ENCODE measurements around the gene TBX19.
A peak's percentile ranks its signal among the peaks of the same experiment; 100 is the strongest.

Gene TBX19

GRCh38 chr1:168341483-168341975 lies 60.9 kb downstream of the TBX19 start:
- no peaks in the 10 kb centered on the region for H3K36me3 ChIP-seq (ENCODE audit: control insufficient read depth, low read length)
- no peaks in the 10 kb centered on the region for H3F3A ChIP-seq (ENCODE audit: control insufficient read depth, insufficient read depth)
- no peaks in the 10 kb centered on the region for H3K9me2 ChIP-seq (replicated peaks; ENCODE audit: control insufficient read depth, low read length)
- no peaks in the 10 kb centered on the region for H3K79me2 ChIP-seq (ENCODE audit: control insufficient read depth, low read length)
- no peak overlapping the region for H3K4me3 ChIP-seq (ENCODE audit: low read length)
- H3K4me1 ChIP-seq (ENCODE audit: control insufficient read depth, low read length) = no peaks in the 10 kb centered on the region
- H3K4me2 ChIP-seq (ENCODE audit: low read length) = no peak overlapping the region
- peaks cover 12% of the 10 kb centered on the region for H3K27me3 ChIP-seq (ENCODE audit: control insufficient read depth, low read length)
- no peaks in the 10 kb centered on the region for H3K9me3 ChIP-seq (ENCODE audit: control insufficient read depth, insufficient read depth, low read length)
- no peak overlapping the region for H3K27ac ChIP-seq (ENCODE audit: low read depth, low read length)
- H4K20me1 ChIP-seq (ENCODE audit: control insufficient read depth, insufficient read depth, low read depth, low read length) = no peaks in the 10 kb centered on the region
- TF ChIP-seq CTCF (IDR thresholded peaks at IDR 0.05; ENCODE audit: low read depth, low read length, poor library complexity, severe bottlenecking) (no peak), EZH2phosphoT487 (IDR thresholded peaks at IDR 0.05; ENCODE audit: borderline replicate concordance, low read length) (no peak)

GRCh38 chr1:168342572-168343280 lies 62.0 kb downstream of the TBX19 start:
- Histone ChIP-seq H3K36me3 (ENCODE audit: control insufficient read depth, low read length) (no peaks in the 10 kb centered on the region), H4K20me1 (ENCODE audit: control insufficient read depth, insufficient read depth, low read depth, low read length) (no peaks in the 10 kb centered on the region), H3F3A (ENCODE audit: control insufficient read depth, insufficient read depth) (no peaks in the 10 kb centered on the region), H3K9me3 (ENCODE audit: control insufficient read depth, insufficient read depth, low read length) (no peaks in the 10 kb centered on the region), H3K79me2 (ENCODE audit: control insufficient read depth, low read length) (no peaks in the 10 kb centered on the region), H3K27ac (ENCODE audit: low read depth, low read length) (no peak overlapping the region), H3K4me2 (ENCODE audit: low read length) (no peak overlapping the region), H3K4me1 (ENCODE audit: control insufficient read depth, low read length) (no peaks in the 10 kb centered on the region), H3K9me2 (replicated peaks; ENCODE audit: control insufficient read depth, low read length) (no peaks in the 10 kb centered on the region), H3K4me3 (ENCODE audit: low read length) (no peak overlapping the region), H3K27me3 (ENCODE audit: control insufficient read depth, low read length) (peaks cover 12% of the 10 kb centered on the region)
- no peak for TF ChIP-seq EZH2phosphoT487 (IDR thresholded peaks at IDR 0.05; ENCODE audit: borderline replicate concordance, low read length)
- TF ChIP-seq CTCF (IDR thresholded peaks at IDR 0.05; ENCODE audit: low read depth, low read length, poor library complexity, severe bottlenecking) = peak; percentile 56

GRCh38 chr1:168343566-168343965 lies 62.9 kb downstream of the TBX19 start:
- H3F3A ChIP-seq (ENCODE audit: control insufficient read depth, insufficient read depth) = no peaks in the 10 kb centered on the region
- no peaks in the 10 kb centered on the region for H4K20me1 ChIP-seq (ENCODE audit: control insufficient read depth, insufficient read depth, low read depth, low read length)
- H3K9me3 ChIP-seq (ENCODE audit: control insufficient read depth, insufficient read depth, low read length) = no peaks in the 10 kb centered on the region
- H3K4me1 ChIP-seq (ENCODE audit: control insufficient read depth, low read length) = no peaks in the 10 kb centered on the region
- H3K4me2 ChIP-seq (ENCODE audit: low read length) = no peak overlapping the region
- no peaks in the 10 kb centered on the region for H3K9me2 ChIP-seq (replicated peaks; ENCODE audit: control insufficient read depth, low read length)
- no peaks in the 10 kb centered on the region for H3K79me2 ChIP-seq (ENCODE audit: control insufficient read depth, low read length)
- H3K27ac ChIP-seq (ENCODE audit: low read depth, low read length) = no peak overlapping the region
- H3K4me3 ChIP-seq (ENCODE audit: low read length) = no peak overlapping the region
- TF ChIP-seq CTCF (IDR thresholded peaks at IDR 0.05; ENCODE audit: low read depth, low read length, poor library complexity, severe bottlenecking) = peak; percentile 31
- TF ChIP-seq EZH2phosphoT487 (IDR thresholded peaks at IDR 0.05; ENCODE audit: borderline replicate concordance, low read length) = no peak
- H3K36me3 ChIP-seq (ENCODE audit: control insufficient read depth, low read length) = no peaks in the 10 kb centered on the region
- peaks cover 9% of the 10 kb centered on the region; the same call in 1 of the 2 replicates for H3K27me3 ChIP-seq (ENCODE audit: control insufficient read depth, low read length)

Measured in DOHH2 (cell line).